Measurements from ENCODE around the gene PALD1.

Gene PALD1

DNA sequence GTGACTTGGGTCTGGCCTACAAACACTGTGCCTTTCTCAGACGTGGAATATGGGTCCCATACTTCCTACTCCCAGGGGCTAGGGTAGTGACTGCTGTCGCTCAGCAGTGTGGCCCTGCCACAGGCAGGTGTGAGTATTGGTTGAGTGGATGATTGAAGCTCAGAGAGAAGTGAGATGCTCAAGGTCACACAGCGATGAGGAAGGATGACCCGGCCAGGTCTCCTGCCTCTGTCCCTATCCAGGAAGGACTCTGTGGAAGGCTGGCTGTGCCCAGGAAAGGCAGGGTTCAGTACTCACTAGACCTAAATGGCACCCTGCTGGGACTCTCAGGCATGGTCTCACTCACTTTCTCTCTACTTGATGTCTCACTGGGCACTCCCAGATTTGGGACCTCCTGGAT lies 121.2 kb downstream of the PALD1 start:
- TF ChIP-seq, protein P1, sequence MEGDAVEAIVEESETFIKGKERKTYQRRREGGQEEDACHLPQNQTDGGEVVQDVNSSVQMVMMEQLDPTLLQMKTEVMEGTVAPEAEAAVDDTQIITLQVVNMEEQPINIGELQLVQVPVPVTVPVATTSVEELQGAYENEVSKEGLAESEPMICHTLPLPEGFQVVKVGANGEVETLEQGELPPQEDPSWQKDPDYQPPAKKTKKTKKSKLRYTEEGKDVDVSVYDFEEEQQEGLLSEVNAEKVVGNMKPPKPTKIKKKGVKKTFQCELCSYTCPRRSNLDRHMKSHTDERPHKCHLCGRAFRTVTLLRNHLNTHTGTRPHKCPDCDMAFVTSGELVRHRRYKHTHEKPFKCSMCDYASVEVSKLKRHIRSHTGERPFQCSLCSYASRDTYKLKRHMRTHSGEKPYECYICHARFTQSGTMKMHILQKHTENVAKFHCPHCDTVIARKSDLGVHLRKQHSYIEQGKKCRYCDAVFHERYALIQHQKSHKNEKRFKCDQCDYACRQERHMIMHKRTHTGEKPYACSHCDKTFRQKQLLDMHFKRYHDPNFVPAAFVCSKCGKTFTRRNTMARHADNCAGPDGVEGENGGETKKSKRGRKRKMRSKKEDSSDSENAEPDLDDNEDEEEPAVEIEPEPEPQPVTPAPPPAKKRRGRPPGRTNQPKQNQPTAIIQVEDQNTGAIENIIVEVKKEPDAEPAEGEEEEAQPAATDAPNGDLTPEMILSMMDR (IDR thresholded peaks at IDR 0.05; ENCODE audit: control insufficient read depth, insufficient read depth, low read depth, low read length, missing control alignments), result no peak
- DNase-seq (ENCODE audit: low read depth), result no peak
- no peak overlapping the region for H3K4me3 ChIP-seq (ENCODE audit: control insufficient read depth, low read depth, low read length)

DNA sequence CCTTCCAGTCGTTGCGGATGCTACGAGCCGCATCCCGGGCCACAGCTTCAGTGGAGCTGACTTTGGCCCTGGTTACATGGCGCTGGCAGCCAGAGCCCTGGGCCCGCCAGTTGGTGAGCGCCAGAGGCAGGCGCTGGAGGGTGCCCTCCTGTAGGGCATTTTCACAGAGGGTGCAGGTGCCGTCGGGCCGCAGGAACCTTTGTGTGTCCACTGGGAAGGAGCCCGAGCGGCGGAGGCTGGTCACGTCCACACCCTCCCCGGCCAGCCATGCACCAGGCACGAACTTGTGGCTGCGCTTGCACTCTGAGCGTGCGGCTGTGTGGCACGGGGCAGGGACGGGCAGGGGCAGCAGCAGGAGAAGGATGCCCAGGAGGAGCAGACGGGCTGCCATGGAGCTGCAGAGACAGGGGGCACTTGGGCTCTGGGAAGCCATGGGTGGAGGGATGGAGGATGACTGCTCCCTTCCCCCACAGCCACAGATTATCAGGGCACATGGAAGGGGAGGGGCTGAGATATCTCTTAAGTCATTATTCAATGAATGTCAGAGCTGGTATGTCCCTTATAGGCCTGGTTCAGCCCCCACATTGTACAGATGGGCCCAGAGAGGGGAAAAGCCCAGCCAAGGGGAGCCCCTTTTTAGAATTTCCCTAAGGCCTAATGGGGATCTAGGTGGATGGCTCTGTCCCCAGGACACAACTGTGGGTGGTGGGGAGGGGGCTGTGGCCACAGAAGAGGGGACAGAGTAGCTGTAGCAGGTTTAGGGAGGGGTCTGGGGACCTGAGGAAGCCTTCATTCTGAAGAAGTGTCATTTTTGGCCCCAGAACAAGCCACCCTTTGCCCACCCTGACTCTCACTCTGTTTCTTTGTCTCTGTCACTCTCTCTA lies 122.2 kb downstream of the PALD1 start:
- no peak overlapping the region for H3K4me3 ChIP-seq (ENCODE audit: control insufficient read depth, low read depth, low read length)
- no peak for DNase-seq (ENCODE audit: low read depth)
- TF ChIP-seq, protein P1 (IDR thresholded peaks at IDR 0.05; ENCODE audit: control insufficient read depth, insufficient read depth, low read depth, low read length, missing control alignments), result no peak

DNA sequence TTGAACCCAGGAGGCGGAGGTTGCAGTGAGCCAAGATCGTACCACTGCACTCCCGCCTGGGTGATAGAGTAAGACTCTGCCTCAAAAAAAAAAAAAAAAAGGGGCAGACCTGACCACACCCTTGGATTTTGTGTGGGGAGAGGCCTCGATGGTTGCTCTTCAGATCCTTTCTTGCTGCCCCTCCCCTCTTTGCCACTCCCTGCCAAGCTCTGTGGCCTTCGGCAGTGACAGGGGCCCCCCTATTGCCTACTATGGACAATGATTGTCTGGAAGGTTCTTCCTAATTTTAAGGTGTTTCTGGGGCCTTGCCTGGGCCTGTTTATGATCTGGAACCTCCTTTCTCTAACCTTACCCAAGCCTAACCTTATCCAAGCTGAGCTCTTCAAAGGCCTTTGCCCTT lies 123.2 kb downstream of the PALD1 start:
- no peak overlapping the region for H3K4me3 ChIP-seq (ENCODE audit: control insufficient read depth, low read depth, low read length)

DNA sequence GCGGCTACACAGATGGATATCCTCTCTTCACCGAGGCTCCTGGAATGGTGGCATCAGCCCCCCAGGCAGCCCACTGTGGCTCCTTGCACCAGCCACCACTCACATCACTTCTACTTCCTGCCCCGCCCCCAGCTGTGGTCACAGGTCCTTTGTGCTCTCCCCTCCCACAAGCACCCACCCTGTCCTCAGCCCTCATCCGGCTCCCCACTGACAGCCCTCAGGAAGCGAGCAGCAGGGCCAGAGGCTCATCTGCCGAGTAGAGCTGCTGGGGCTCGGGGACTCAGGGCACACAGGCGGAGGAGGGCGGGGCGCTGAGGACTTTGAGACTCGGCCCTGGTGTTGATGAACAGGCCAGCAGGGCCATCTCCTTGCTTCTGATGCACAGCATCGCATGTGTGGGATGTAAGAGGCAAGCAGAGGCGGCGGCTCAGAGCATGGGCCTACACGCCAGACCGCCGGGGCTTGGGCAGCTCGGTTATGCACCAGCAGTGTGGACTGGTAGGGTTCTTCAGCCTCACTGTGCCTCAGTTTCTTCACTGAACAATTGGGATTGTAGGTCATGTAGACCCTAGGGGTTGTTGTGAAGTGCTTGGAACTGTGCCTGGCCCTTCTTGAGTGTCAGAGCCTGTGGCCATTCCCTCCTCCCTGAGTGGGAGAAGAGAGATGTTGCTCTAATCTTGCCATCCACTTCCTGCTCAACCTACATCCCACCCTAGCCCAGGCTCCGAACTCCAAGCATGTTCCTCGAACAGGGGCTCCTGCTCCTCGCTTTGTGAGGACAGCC lies 124.3 kb downstream of the PALD1 start, which contains the start of gene PRF1:
Gene PRF1, minus strand, starts transcription at position 77 of the 784 bp plus-strand sequence. CDS start 1,839 bp downstream, outside the sequence.
- TF ChIP-seq, protein P1 (IDR thresholded peaks at IDR 0.05; ENCODE audit: control insufficient read depth, insufficient read depth, low read depth, low read length, missing control alignments), result no peak
- DNase-seq (ENCODE audit: low read depth), result no peak
- H3K4me3 ChIP-seq (ENCODE audit: control insufficient read depth, low read depth, low read length), result no peak within 1 kb of the TSS

More for the DNA sequence above, 123.2 kb downstream of the PALD1 start:
- TF ChIP-seq, protein P1 (IDR thresholded peaks at IDR 0.05; ENCODE audit: control insufficient read depth, insufficient read depth, low read depth, low read length, missing control alignments), result no peak
- DNase-seq (ENCODE audit: low read depth), result no peak

DNA sequence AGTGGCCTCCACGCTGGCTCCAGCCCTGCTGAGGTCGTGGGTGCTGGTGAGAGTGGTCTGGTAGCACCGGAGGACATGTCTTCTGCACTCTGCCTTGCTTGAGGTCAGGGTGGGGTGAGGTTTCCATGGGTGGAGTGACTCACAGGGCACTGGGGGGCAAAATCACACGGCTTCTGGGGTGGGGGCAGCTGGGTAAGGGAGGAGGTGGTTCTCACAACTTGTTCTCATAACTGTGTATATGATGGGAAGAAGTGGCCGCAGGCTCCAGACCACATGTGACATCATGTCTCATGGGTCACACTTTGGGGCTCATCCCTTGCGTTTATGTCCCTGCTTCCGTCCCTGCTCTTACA lies 124.9 kb downstream of the PALD1 start:
- H3K4me3 ChIP-seq (ENCODE audit: control insufficient read depth, low read depth, low read length), result no peak overlapping the region
- DNase-seq (ENCODE audit: low read depth), result no peak
- TF ChIP-seq, protein P1 (IDR thresholded peaks at IDR 0.05; ENCODE audit: control insufficient read depth, insufficient read depth, low read depth, low read length, missing control alignments), result no peak

DNA sequence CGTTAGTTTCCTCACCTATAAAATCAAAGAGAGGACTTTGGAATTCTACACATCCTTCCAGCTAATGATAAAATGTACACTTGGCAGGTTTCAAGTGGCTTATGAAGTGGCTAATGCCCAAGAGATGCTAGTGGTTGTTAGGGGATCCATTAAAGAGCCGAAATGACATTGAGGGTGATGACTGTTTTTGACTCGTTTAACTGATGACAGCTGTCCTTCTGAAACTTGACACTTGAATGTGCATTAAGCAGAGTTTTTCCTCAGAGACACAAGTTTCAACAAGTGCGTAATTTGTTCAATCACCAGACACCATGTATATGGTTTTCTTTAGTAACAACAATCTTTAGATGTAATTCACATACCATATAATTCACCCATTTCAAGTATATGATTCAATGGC lies 125.5 kb downstream of the PALD1 start:
- no peak for DNase-seq (ENCODE audit: low read depth)
- TF ChIP-seq, protein P1 (IDR thresholded peaks at IDR 0.05; ENCODE audit: control insufficient read depth, insufficient read depth, low read depth, low read length, missing control alignments), result no peak
- no peak overlapping the region for H3K4me3 ChIP-seq (ENCODE audit: control insufficient read depth, low read depth, low read length)

Measured in AG09309 (cell line).